ENCODE measurements around the gene ASAP3.

- no peak for TF ChIP-seq EP300 (IDR thresholded peaks at IDR 0.05)
- no peak for TF ChIP-seq CTCF (IDR thresholded peaks at IDR 0.05)
- TF ChIP-seq POLR2A (IDR thresholded peaks at IDR 0.05) = no peak
Observed at GRCh38 chr1:23427550-23427949, 56.4 kb downstream of the ASAP3 start.
